Naive thymus-derived CD8-positive, alpha-beta T cell (primary cell): Measurements from ENCODE around the gene SPATA3. TPM values are rescaled to one million over a fixed set of nuclear protein-coding genes. Genes with fewer than 3 reads are reported as not detected.
"Not testable (repeated sequence)": the region's sequence is repeated elsewhere in the genome, so short reads cannot be mapped to it uniquely, and the experiment has no call there.

Experiments
- ATAC-seq, 2 donors: fragments of 150-1000 bp; cut with Tn5 transposase in 1 of 2; sonication (Bioruptor Pico), chemical (Tn5 transposase) in 1 of 2; 1 replicate in 1 of 2; 2 replicates in 1 of 2; pipeline ENCODE4 v1.10.0; 2021; ENCODE audit warnings: mild to moderate bottlenecking in 2 of 2, moderate library complexity in 2 of 2
- POLR2A ChIA-PET: fragments of 350-600 bp; sonication (Branson Sonifier 250); formaldehyde crosslinking; loops from one replicate; lab custom pipeline; 2021; ENCODE audit warnings: antibody characterized with exemption; lab: Charles Lee
- DNase-seq, 10 donors: peaks; one replicate each; pipeline versions ENCODE4 v3.0.0 to v3.0.0-alpha.2; 2020 to 2022
- H3K27ac Mint-ChIP-seq, 10 donors: one replicate each; pipeline ENCODE4 v1.8.0; 2020 to 2022; ENCODE audit warnings: mild to moderate bottlenecking in 10 of 10, mixed read lengths in 10 of 10, moderate library complexity in 4 of 10, inconsistent platforms in 1 of 10
- H3K27me3 Mint-ChIP-seq, 5 donors: one replicate each; pipeline ENCODE4 v1.8.0; 2021 to 2022; ENCODE audit warnings: mixed read lengths in 5 of 5
- H3K36me3 Mint-ChIP-seq, 3 donors: one replicate each; pipeline ENCODE4 v1.8.0; 2020 to 2022; ENCODE audit warnings: mixed read lengths in 3 of 3, mild to moderate bottlenecking in 2 of 3, inconsistent platforms in 1 of 3
- H3K4me1 Mint-ChIP-seq, 4 donors: one replicate each; pipeline ENCODE4 v1.8.0; 2021 to 2022; ENCODE audit warnings: mixed read lengths in 4 of 4
- H3K4me3 Mint-ChIP-seq, 10 donors: one replicate each; pipeline ENCODE4 v1.8.0; 2020 to 2022; ENCODE audit warnings: mild to moderate bottlenecking in 10 of 10, mixed read lengths in 10 of 10, moderate library complexity in 6 of 10, inconsistent platforms in 1 of 10
- H3K9me3 Mint-ChIP-seq, 9 donors: one replicate each; pipeline ENCODE4 v1.8.0; 2020 to 2022; ENCODE audit warnings: mixed read lengths in 9 of 9, mild to moderate bottlenecking in 3 of 9, inconsistent platforms in 1 of 9, moderate library complexity in 1 of 9
- polyA plus RNA-seq, 3 donors: library from polyadenylated mRNA; unstranded; fragments of 300-500 nt; fragmentation: Illumina TruSeq; gene quantifications; one replicate each; pipeline ENCODE4 v1.2.3, GENCODE V29; 2021
- total RNA-seq, 8 experiments: library from RNA in 2 of 8; stranded (reverse) in 2 of 8; gene quantifications; one replicate each; pipeline ENCODE4 v1.2.3 and lab custom pipeline; 2021 to 2026

The SPATA3 gene
- total and polyA plus RNA-seq, 5 experiments from 2014 or later, result not detected

DNA sequence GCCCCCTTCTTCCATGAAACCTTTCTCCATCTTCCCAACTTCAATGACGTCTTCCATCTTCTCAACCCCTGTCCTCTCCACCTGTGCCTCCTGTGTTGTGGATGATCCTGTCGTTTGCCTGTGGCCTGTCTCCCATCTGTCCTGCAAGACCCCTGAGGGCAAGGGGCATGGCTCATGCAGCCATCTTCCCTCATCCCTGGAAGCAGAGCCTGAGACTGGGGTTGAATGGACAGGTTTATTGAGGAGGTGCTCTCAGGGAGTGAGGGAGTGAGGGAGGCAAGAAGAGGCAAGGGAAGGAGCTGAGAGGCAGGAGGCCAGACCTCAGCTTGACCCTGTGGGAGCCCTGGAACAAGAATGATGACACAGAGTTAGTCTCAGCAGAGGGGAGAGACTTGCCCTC is 7.3 kb downstream of the SPATA3 start:
- Mint-ChIP-seq H3K27me3 (peaks cover 16 to 39% (median 35%) of the 10 kb centered on the region in 5 donors), H3K27ac (peak overlapping the region in 2 of 10 donors; percentile 32 to 43), H3K4me1 (peaks cover 0 to 2% (median 0%) of the 10 kb centered on the region in 4 donors), H3K36me3 (peaks cover 0 to 5% (median 0%) of the 10 kb centered on the region in 3 donors), H3K9me3 (peaks cover 0 to 22% (median 3%) of the 10 kb centered on the region in 9 donors), H3K4me3 (peak overlapping the region in 1 of 10 donors; percentile 24)
- POLR2A ChIA-PET, result no interaction called here
- no peak for DNase-seq
- ATAC-seq, result no peak

GRCh38 chr2:231004930-231005329 is 9.0 kb downstream of the SPATA3 start:
- H3K4me3 Mint-ChIP-seq, DNase-seq: not testable (repeated sequence)

DNA sequence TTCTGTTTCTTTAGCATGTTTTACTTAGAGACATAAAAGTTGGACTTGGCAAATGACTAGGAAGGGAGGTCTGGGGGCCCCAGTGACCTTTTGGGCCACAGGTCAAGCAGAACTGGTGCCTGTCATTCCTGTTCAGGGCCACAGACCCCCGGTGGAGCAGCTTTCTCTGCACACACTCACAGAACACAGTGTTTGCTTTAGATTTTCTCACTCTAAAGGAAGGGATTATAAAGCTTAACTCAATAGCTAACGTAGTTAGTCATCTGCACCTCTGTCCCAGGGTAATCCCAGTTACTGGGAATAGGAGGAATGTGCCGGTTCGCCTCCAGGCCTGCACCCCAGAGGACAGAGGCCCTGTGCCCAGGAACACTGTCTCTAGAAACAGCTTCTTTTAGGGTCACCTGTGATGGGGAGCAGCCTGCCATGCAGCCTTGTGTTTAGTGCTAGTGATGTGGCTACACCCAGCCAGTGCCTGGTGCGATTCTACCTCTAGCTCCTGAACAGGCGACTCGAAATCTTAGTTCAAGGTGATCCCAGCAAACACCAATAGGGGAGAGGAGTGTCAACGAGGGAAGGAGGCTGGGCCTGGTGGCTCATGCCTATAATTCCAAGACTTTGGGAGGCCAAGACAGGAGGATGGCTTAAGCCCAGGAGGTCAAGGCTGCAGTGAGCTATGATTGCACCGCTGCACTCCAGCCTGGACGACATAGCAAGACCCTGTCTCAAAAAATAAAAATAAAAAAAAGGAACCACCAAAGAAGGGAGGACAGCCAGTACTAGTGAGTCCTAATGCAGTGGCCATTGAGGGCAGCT is 11.6 kb downstream of the SPATA3 start:
- POLR2A ChIA-PET, result no interaction called here
- H3K27me3 Mint-ChIP-seq, result peaks cover 0 to 17% (median 0%) of the 10 kb centered on the region in 5 donors
- H3K36me3 Mint-ChIP-seq, result peaks cover 0 to 5% (median 0%) of the 10 kb centered on the region in 3 donors
- no peak overlapping the region for H3K27ac Mint-ChIP-seq
- ATAC-seq, result no peak
- H3K9me3 Mint-ChIP-seq, result peaks cover 0 to 22% (median 3%) of the 10 kb centered on the region in 9 donors
- peaks cover 0 to 4% (median 0%) of the 10 kb centered on the region in 4 donors for H3K4me1 Mint-ChIP-seq
- H3K4me3 Mint-ChIP-seq, result no peak overlapping the region
- no peak for DNase-seq

More at GRCh38 chr2:231004930-231005329, 9.0 kb downstream of the SPATA3 start:
- H3K27ac Mint-ChIP-seq, result peak overlapping the region in 2 of 10 donors; percentile 36 to 60
- POLR2A ChIA-PET, ATAC-seq, H3K4me1 Mint-ChIP-seq, H3K36me3 Mint-ChIP-seq: not testable (repeated sequence)
- peaks cover 8 to 31% (median 22%) of the 10 kb centered on the region in 5 donors for H3K27me3 Mint-ChIP-seq
- peaks cover 0 to 22% (median 3%) of the 10 kb centered on the region in 9 donors for H3K9me3 Mint-ChIP-seq

GRCh38 chr2:231008131-231008530 is 12.2 kb downstream of the SPATA3 start:
- Mint-ChIP-seq H3K4me1 (peaks cover 0 to 4% (median 0%) of the 10 kb centered on the region in 4 donors), H3K4me3 (no peak overlapping the region), H3K27me3 (peaks cover 0 to 17% (median 4%) of the 10 kb centered on the region in 5 donors), H3K36me3 (peaks cover 0 to 5% (median 0%) of the 10 kb centered on the region in 3 donors), H3K9me3 (peaks cover 0 to 22% (median 3%) of the 10 kb centered on the region in 9 donors), H3K27ac (no peak overlapping the region)
- no peak for ATAC-seq
- no peak for DNase-seq
- POLR2A ChIA-PET, result no interaction called here

DNA sequence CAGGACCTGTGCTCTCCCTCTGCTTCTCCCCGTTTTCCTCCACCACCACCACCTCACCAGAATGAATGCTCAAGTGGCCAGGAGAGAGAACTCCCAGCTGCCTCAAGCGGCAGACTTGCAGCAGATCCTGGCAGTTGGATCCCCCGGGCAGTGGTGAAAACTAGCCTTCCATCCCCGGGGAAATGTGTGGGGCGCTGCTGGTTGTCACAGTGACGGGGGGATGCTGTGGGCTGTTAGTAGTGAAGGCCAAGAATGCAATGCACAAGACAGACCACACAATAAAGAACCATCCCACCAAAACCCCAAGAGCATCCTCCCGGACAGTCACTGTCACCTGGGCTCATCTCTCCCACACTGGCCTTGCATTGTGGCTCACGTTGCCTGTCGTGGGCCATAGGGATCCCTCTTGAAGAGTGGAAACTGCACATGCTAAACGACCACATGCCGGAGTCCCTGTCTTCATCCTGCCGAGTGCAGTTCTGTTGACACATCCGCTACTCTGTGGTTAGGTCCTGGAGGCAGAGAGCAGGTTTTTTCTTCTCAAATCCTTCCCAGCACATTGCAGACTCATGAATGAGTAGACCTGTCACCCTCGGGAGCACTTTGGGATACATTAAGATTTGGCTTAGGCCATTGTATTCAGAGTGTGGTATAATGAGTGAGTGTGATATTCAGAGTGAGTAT is 13.5 kb downstream of the SPATA3 start:
- H3K9me3 Mint-ChIP-seq, result peaks cover 0 to 16% (median 3%) of the 10 kb centered on the region in 9 donors
- ATAC-seq, result no peak
- peaks cover 0 to 5% (median 0%) of the 10 kb centered on the region in 3 donors for H3K36me3 Mint-ChIP-seq

DNA sequence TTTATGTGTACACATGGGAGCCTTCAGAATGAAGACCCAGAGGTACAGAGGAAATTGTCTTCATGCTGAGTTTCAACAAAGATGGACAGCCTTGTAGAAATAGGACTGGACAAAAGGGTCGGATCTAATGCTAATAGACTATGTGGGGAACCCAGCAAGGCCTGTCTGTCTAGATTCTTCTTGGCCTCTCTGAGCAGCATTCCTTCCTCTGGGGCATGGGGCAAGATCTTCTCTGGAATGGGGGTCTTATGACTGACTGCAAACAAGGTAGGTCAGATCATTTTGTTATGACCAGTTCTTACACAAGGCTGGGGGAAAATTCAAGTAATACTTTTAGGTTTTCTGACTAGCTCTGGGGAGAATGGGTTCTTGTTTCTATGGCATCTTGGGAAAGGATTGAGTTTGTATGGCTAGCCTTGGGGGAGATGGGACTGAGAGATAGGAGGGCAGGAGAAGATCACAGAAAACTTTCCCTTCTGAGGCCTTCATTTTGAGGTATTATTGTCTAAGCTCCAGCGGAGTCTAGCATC is 14.3 kb downstream of the SPATA3 start:
- peaks cover 0 to 7% (median 2%) of the 10 kb centered on the region in 9 donors for H3K9me3 Mint-ChIP-seq
- H3K4me3 Mint-ChIP-seq, result no peak overlapping the region
- peaks cover 4 to 19% (median 8%) of the 10 kb centered on the region in 5 donors for H3K27me3 Mint-ChIP-seq
- no peak for ATAC-seq
- POLR2A ChIA-PET, result no interaction called here
- H3K27ac Mint-ChIP-seq, result no peak overlapping the region
- H3K4me1 Mint-ChIP-seq, result peaks cover 0 to 4% (median 0%) of the 10 kb centered on the region in 4 donors
- no peak for DNase-seq
- peaks cover 0 to 4% (median 0%) of the 10 kb centered on the region in 3 donors for H3K36me3 Mint-ChIP-seq

More for the DNA sequence above, 13.5 kb downstream of the SPATA3 start:
- DNase-seq, result no peak
- Mint-ChIP-seq H3K27ac (no peak overlapping the region), H3K27me3 (peaks cover under 1 to 16% (median 5%) of the 10 kb centered on the region in 5 donors), H3K4me1 (peaks cover 0 to 4% (median 0%) of the 10 kb centered on the region in 4 donors), H3K4me3 (no peak overlapping the region)
- POLR2A ChIA-PET, result no interaction called here

- Mint-ChIP-seq H3K36me3 (no peaks in the 10 kb centered on the region), H3K9me3 (no peaks in the 10 kb centered on the region), H3K4me3 (no peak overlapping the region), H3K27me3 (peaks cover 4 to 19% (median 8%) of the 10 kb centered on the region in 5 donors), H3K27ac (no peak overlapping the region), H3K4me1 (peaks cover 0 to 1% (median 0%) of the 10 kb centered on the region in 4 donors)
- no peak for DNase-seq
- POLR2A ChIA-PET, result no interaction called here
- no peak for ATAC-seq
Observed at GRCh38 chr2:231011526-231011925, 15.6 kb downstream of the SPATA3 start.

DNA sequence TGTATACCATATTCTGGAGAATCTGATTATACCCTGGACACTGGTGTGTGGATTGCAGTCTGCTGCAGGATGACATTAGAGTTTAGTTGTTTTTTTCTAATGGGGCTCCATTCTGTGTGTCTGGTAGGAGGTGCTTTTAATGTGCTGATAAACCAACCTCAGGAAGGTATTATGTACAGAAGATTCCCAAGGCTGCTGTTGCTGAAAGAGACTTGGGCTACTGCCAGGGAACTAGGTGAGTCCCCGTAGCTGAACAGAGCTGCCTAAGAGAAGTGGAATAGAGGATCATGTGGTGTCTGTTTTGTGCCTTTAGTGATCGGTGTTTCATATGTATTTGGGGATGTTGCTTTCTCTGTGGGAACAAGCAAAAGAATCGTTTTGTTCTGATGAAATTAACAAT is 16.5 kb downstream of the SPATA3 start:
- no peak for ATAC-seq
- Mint-ChIP-seq H3K27me3 (peaks cover 5 to 25% (median 8%) of the 10 kb centered on the region in 5 donors), H3K9me3 (no peaks in the 10 kb centered on the region), H3K4me1 (peaks cover 0 to 4% (median 1%) of the 10 kb centered on the region in 4 donors), H3K4me3 (no peak overlapping the region), H3K27ac (no peak overlapping the region), H3K36me3 (no peaks in the 10 kb centered on the region)
- POLR2A ChIA-PET, result no interaction called here
- DNase-seq, result no peak

GRCh38 chr2:231013820-231014219 is 17.9 kb downstream of the SPATA3 start:
- H3K36me3 Mint-ChIP-seq, result no peaks in the 10 kb centered on the region
- H3K4me1 Mint-ChIP-seq, result peaks cover 0 to 4% (median 1%) of the 10 kb centered on the region in 4 donors
- no peak overlapping the region for H3K27ac Mint-ChIP-seq
- ATAC-seq (no peak), DNase-seq (no peak)
- no peaks in the 10 kb centered on the region for H3K9me3 Mint-ChIP-seq
- H3K27me3 Mint-ChIP-seq, result peaks cover 5 to 25% (median 11%) of the 10 kb centered on the region in 5 donors
- POLR2A ChIA-PET, result no interaction called here
- no peak overlapping the region for H3K4me3 Mint-ChIP-seq

GRCh38 chr2:231015478-231015877 is 19.6 kb downstream of the SPATA3 start:
- H3K4me3 Mint-ChIP-seq, result no peak overlapping the region
- ATAC-seq (no peak), DNase-seq (no peak)
- peaks cover 0 to 4% (median 1%) of the 10 kb centered on the region in 4 donors for H3K4me1 Mint-ChIP-seq
- POLR2A ChIA-PET, result no interaction called here
- H3K36me3 Mint-ChIP-seq, result no peaks in the 10 kb centered on the region
- peaks cover 5 to 21% (median 11%) of the 10 kb centered on the region in 5 donors for H3K27me3 Mint-ChIP-seq
- no peak overlapping the region for H3K27ac Mint-ChIP-seq
- H3K9me3 Mint-ChIP-seq, result no peaks in the 10 kb centered on the region

DNA sequence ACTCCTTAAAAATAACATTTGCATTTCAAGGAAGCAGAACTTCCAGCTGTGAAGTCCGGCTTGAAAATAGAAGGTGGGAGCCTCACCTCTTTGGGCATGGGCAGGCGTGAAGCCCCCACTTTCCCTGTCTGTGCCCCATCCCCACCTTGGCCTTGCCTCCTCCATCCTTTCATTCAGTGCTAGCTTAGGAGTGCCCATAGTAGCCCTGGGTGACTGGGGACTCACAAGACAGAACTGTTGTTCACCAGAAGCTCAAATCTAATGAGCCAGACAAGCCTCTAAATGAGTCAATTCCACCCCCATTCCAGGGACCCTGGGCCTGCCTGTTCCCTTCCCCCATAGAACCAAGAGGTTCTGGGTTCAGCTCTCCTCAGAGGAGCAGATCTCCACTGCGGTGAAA is 20.0 kb downstream of the SPATA3 start:
- no peak overlapping the region for H3K4me3 Mint-ChIP-seq
- POLR2A ChIA-PET, result no interaction called here
- H3K27me3 Mint-ChIP-seq, result peaks cover 5 to 21% (median 11%) of the 10 kb centered on the region in 5 donors
- DNase-seq (no peak), ATAC-seq (no peak)
- H3K36me3 Mint-ChIP-seq, result peaks cover 0 to 4% (median 0%) of the 10 kb centered on the region in 3 donors
- no peaks in the 10 kb centered on the region for H3K9me3 Mint-ChIP-seq
- peaks cover 0 to 4% (median 1%) of the 10 kb centered on the region in 4 donors for H3K4me1 Mint-ChIP-seq
- H3K27ac Mint-ChIP-seq, result no peak overlapping the region

GRCh38 chr2:231016566-231017230 is 20.8 kb downstream of the SPATA3 start:
- Mint-ChIP-seq H3K4me3 (no peak overlapping the region), H3K9me3 (no peaks in the 10 kb centered on the region), H3K4me1 (peaks cover 0 to 4% (median 1%) of the 10 kb centered on the region in 4 donors), H3K36me3 (peaks cover 0 to 6% (median 0%) of the 10 kb centered on the region in 3 donors), H3K27ac (peak overlapping the region in 1 of 10 donors; percentile 34), H3K27me3 (peaks cover 5 to 21% (median 11%) of the 10 kb centered on the region in 5 donors)
- DNase-seq (no peak), ATAC-seq (no peak)
- POLR2A ChIA-PET, result interaction anchor here (0.9 kb wide), 1 partner anchor 234 kb away, joined by 5 read pairs; no protein-coding TSS in a partner anchor
